OCI-LY1 (cell line): ENCODE data around the gene DBNL.

Experiments
- H2AFZ ChIP-seq: fragments of 200-600 bp; sonication (generic), shearing (Covaris generic); 2 replicates; pipeline ENCODE4 v1.6.0; 2014; ENCODE audit warnings: antibody characterized with exemption, mild to moderate bottlenecking, low read length
- H3F3A ChIP-seq: fragments of 200-600 bp; sonication (generic), shearing (Covaris generic); 2 replicates; pipeline ENCODE4 v1.6.0; 2014; ENCODE audit warnings: mild to moderate bottlenecking, antibody characterized with exemption, low read length, moderate library complexity; ENCODE audit not compliant: insufficient read depth
- H3K27ac ChIP-seq: fragments of 200-600 bp; sonication (generic); 2 replicates; pipeline ENCODE4 v1.5.1; 2014; ENCODE audit warnings: low read length, mixed run types, mild to moderate bottlenecking, low read depth; ENCODE audit not compliant: poor library complexity, severe bottlenecking
- H3K27me3 ChIP-seq: fragments of 200-600 bp; sonication (generic); 2 replicates; pipeline ENCODE4 v1.6.0; 2014; ENCODE audit warnings: antibody characterized with exemption, mild to moderate bottlenecking, low read length, moderate library complexity; ENCODE audit not compliant: insufficient read depth
- H3K36me3 ChIP-seq: fragments of 200-600 bp; sonication (generic); 2 replicates; pipeline ENCODE4 v1.6.1; 2014; ENCODE audit warnings: mild to moderate bottlenecking, antibody characterized with exemption, low read length, moderate library complexity, mixed read lengths; ENCODE audit not compliant: insufficient read depth
- H3K4me1 ChIP-seq: fragments of 200-600 bp; sonication (generic); 2 replicates; pipeline ENCODE4 v1.5.1; 2014; ENCODE audit warnings: mild to moderate bottlenecking, low read length, moderate library complexity; ENCODE audit not compliant: insufficient read depth, severe bottlenecking
- H3K4me2 ChIP-seq: fragments of 200-600 bp; sonication (generic), shearing (Covaris generic); 2 replicates; pipeline ENCODE4 v1.6.1; 2014; ENCODE audit warnings: low read length
- H3K4me3 ChIP-seq: fragments of 200-600 bp; sonication (generic); 2 replicates; pipeline ENCODE4 v1.5.1; 2014; ENCODE audit warnings: low read length, low read depth, mild to moderate bottlenecking, mixed read lengths; ENCODE audit not compliant: poor library complexity, severe bottlenecking
- H3K79me2 ChIP-seq: fragments of 200-600 bp; shearing (Covaris generic); 2 replicates; pipeline ENCODE4 v1.6.1; 2016; ENCODE audit warnings: mixed run types, low read length, mixed read lengths; ENCODE audit not compliant: insufficient read depth
- H3K9ac ChIP-seq: fragments of 200-600 bp; sonication (generic), shearing (Covaris generic); 2 replicates; pipeline ENCODE4 v1.6.1; 2014; ENCODE audit warnings: mild to moderate bottlenecking, low read length, mixed read lengths
- H3K9me2 ChIP-seq: fragments of 200-600 bp; sonication (generic), shearing (Covaris generic); 2 replicates; pipeline ENCODE4 v1.6.1; 2014; ENCODE audit warnings: low read depth, mild to moderate bottlenecking, low read length, mixed read lengths
- H3K9me3 ChIP-seq: fragments of 200-600 bp; shearing (Covaris generic); 2 replicates; pipeline ENCODE4 v1.6.1; 2014; ENCODE audit warnings: low read length, mixed read lengths
- H4K20me1 ChIP-seq: fragments of 200-600 bp; sonication (generic), shearing (Covaris generic); 2 replicates; pipeline ENCODE4 v1.6.0; 2016; ENCODE audit warnings: mild to moderate bottlenecking, low read length; ENCODE audit not compliant: insufficient read depth
- EZH2 ChIP-seq: fragments of 200-600 bp; sonication (generic), shearing (Covaris generic); IDR thresholded peaks from 2 replicates; pipeline ENCODE4 v1.8.0; 2017; ENCODE audit warnings: borderline replicate concordance, mixed run types, mild to moderate bottlenecking, antibody characterized with exemption, low read length, moderate library complexity, mixed read lengths
- TF ChIP-seq, protein P1 (sequence below): fragments of 200-600 bp; sonication (generic), shearing (Covaris generic); IDR thresholded peaks from 2 replicates; pipeline ENCODE4 v1.5.1; 2017; ENCODE audit warnings: mild to moderate bottlenecking, antibody characterized with exemption, low read length, moderate library complexity, mixed read lengths

Gene DBNL

DNA sequence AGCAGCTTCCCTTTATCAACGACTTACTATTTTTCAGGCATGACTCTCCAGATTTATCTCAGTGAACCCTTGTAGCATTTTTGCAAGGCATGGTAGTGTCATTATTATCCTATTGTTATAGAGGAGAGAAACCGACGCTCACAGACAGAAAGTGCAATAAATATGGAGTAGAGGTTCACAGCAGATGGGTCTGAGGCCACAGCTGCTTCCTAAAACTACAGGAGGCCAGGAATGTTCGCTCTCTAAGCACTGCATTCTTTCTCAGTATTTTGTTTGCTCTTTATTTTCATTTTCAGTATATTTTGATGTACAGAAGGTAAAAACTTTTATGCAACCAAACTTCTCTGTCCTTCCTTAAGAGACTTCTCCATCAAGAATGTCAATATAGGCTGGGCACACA lies 55.2 kb downstream of the DBNL start:
- Histone ChIP-seq H3K36me3 (no peaks in the 10 kb centered on the region), H3K79me2 (no peaks in the 10 kb centered on the region), H3K9me3 (no peaks in the 10 kb centered on the region), H3K4me3 (no peak overlapping the region), H3K4me1 (peaks cover 86% of the 10 kb centered on the region), H2AFZ (no peak overlapping the region), H3K9ac (0 out of 2 replicates have a peak overlapping the region, but pooled peaks have one; percentile 3), H3K9me2 (no peaks in the 10 kb centered on the region), H4K20me1 (no peaks in the 10 kb centered on the region), H3K27ac (peak overlapping the region; percentile 96), H3K4me2 (no peak overlapping the region), H3K27me3 (no peaks in the 10 kb centered on the region), H3F3A (peaks cover 11% of the 10 kb centered on the region; the same call in 1 of the 2 replicates)
- TF ChIP-seq EZH2: no peak
- TF ChIP-seq, protein P1, sequence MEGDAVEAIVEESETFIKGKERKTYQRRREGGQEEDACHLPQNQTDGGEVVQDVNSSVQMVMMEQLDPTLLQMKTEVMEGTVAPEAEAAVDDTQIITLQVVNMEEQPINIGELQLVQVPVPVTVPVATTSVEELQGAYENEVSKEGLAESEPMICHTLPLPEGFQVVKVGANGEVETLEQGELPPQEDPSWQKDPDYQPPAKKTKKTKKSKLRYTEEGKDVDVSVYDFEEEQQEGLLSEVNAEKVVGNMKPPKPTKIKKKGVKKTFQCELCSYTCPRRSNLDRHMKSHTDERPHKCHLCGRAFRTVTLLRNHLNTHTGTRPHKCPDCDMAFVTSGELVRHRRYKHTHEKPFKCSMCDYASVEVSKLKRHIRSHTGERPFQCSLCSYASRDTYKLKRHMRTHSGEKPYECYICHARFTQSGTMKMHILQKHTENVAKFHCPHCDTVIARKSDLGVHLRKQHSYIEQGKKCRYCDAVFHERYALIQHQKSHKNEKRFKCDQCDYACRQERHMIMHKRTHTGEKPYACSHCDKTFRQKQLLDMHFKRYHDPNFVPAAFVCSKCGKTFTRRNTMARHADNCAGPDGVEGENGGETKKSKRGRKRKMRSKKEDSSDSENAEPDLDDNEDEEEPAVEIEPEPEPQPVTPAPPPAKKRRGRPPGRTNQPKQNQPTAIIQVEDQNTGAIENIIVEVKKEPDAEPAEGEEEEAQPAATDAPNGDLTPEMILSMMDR: no peak

DNA sequence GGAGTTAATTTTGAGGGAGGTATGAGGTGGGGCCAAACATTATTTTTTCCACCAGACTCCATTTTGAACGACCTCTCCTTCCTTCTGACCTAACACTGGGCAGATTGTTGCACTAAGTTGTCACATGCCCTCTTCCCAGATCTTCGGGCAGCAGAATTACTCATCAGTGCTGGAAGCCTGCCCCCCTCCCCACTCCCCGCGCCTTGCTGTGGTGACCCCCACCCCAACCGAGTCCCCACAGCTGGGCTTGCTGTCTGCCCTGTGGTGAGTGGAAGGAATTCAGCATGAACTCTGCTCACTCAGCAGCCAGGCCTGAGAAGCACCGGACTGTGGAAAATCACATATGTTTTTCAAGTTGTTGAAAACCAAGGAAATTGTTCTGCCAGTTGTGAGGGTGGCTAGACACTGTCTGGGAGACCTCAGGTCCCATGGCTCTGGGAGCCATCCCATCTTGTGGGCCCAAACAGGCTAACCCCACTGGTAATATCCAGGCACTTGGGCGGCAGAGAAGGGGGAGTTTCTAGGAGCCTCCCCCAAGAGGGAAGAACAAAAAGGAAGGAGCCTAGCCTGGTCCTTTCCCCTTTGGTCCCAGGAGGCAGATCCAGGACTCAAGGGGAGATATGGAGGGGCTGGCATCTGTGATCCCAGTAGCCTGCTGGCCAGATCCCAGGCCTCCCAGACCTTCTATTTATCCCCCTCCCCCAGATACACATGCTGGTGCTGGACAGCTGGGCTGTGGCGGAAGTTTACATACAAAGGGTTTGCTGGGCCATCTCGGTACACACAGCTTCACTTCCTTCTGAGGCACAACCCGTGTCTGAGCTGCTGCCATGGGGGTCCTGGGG lies 56.2 kb downstream of the DBNL start:
- no peak overlapping the region for H2AFZ ChIP-seq
- no peaks in the 10 kb centered on the region for H3K36me3 ChIP-seq
- H3K9me2 ChIP-seq: no peaks in the 10 kb centered on the region
- TF ChIP-seq, protein P1: no peak
- no peak for TF ChIP-seq EZH2
- peaks cover 7% of the 10 kb centered on the region; the same call in 1 of the 2 replicates for H3F3A ChIP-seq
- H3K9me3 ChIP-seq: no peaks in the 10 kb centered on the region
- no peaks in the 10 kb centered on the region for H3K79me2 ChIP-seq
- peak overlapping the region; percentile 34 for H3K4me2 ChIP-seq
- peak overlapping the region; percentile 0 for H3K4me3 ChIP-seq
- H3K4me1 ChIP-seq: peaks cover 80% of the 10 kb centered on the region
- H4K20me1 ChIP-seq: no peaks in the 10 kb centered on the region
- H3K27me3 ChIP-seq: peaks cover under 1% of the 10 kb centered on the region; the same call in 1 of the 2 replicates
- peak overlapping the region; percentile 62 for H3K9ac ChIP-seq
- peak overlapping the region; percentile 96 for H3K27ac ChIP-seq

DNA sequence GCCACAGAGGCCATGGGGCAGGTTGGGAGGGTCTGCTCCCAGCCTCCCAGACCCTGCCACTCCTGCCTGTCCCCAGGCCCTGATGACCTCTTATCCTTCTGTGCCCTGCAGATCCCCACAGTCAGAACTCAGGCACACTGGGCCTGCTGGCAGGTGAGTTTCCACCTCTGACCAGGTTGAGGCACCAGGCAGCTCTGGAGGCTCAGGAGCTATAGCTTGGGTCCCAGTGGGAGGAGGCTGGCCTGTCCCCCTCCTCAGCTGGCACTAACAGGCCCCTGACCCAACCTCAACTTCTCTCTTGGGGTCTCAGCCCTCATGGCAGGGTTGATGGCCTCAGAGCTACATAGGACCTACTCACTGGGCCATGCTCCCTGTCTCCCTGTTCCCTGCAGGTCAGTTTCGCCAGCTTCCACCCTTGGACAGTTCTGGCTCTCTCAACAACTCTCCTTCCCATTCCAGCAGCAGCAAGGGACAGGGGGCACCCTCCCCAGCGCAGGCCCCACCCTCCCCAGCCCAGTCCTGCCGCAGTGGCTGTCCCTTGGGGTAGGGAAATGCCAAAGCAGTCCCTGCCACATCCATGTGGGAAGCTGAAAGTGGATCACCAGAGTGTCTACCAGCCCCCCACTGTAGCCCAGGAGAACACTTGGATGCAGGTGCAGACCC lies 56.9 kb downstream of the DBNL start:
- peak overlapping the region; percentile 62 for H3K9ac ChIP-seq
- no peak overlapping the region for H2AFZ ChIP-seq

More for the DNA sequence above, 56.9 kb downstream of the DBNL start:
- TF ChIP-seq, protein P1: no peak
- TF ChIP-seq EZH2: no peak
- Histone ChIP-seq H3K4me1 (peaks cover 73% of the 10 kb centered on the region), H3K4me2 (peak overlapping the region; percentile 34), H3K79me2 (no peaks in the 10 kb centered on the region), H3K9me3 (no peaks in the 10 kb centered on the region), H3K27me3 (peaks cover 8% of the 10 kb centered on the region; the same call in 1 of the 2 replicates), H3F3A (peaks cover 7% of the 10 kb centered on the region; the same call in 1 of the 2 replicates), H3K36me3 (no peaks in the 10 kb centered on the region), H3K9me2 (no peaks in the 10 kb centered on the region), H3K4me3 (no peak overlapping the region), H4K20me1 (no peaks in the 10 kb centered on the region), H3K27ac (peak overlapping the region; percentile 96)
